Activated CD4-positive, CD25-positive, alpha-beta regulatory T cell (primary cell): ENCODE measurements around the gene TGFB1.
"Not testable (repeated sequence)": the region's sequence is repeated elsewhere in the genome, so short reads cannot be mapped to it uniquely, and the experiment has no call there.

Experiments
- DNase-seq, 4 experiments: peaks; one replicate each; lab custom pipeline; 2025; lab: John Stamatoyannopoulos, UW

TGFB1 gene

GRCh38 chr19:41300555-41300954, 53.2 kb downstream of the TGFB1 start:
- DNase-seq: no peak

DNA sequence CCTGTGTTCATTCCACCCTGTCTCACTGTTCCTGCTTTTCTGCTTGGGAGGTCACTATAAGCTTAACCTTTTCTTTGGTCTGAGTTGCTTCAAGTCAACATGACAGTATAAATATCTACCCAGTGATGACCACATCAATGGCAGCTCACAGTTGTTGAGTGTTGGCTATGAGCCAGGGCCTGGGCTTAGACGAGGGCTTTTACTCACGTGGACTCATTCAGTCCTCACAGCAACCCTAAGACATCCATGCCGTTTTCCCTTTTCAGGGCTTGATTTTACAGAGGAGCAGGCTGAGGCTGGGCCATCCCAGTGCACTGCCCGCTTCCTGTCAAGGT, 54.0 kb downstream of the TGFB1 start:
- DNase-seq: no peak

- DNase-seq: no peak
Observed at GRCh38 chr19:41299046-41299754, 54.5 kb downstream of the TGFB1 start.

DNA sequence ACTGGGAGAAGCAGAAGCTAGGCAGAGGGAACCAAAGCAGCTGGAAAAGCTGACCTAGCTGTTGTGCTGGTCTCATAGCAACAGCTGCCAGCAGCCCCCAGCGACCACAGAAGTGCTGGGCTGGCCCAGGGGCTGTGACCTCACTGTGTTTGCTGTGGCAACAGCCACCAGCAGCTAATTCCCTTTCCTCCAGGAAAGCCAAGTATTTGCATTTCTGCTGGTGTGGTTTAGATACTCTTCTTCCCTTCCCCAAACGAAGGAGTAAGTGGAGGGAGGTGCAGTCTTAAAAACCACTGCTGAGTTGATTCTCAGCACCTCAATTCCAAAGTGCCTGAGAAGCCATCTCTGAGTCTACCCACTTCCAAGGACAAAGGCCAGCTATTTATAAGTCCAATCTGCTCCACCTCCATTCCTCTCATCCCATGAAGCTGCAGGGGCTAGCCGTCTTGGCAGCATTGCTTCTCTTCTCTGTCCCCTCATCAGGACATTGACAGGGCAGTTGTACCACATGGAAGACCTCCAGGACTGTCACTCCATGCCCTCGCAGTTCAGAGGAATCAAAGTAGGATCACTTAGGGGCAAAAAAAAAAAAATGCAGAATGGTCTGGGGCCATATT, 55.3 kb downstream of the TGFB1 start:
- DNase-seq: no peak

DNA sequence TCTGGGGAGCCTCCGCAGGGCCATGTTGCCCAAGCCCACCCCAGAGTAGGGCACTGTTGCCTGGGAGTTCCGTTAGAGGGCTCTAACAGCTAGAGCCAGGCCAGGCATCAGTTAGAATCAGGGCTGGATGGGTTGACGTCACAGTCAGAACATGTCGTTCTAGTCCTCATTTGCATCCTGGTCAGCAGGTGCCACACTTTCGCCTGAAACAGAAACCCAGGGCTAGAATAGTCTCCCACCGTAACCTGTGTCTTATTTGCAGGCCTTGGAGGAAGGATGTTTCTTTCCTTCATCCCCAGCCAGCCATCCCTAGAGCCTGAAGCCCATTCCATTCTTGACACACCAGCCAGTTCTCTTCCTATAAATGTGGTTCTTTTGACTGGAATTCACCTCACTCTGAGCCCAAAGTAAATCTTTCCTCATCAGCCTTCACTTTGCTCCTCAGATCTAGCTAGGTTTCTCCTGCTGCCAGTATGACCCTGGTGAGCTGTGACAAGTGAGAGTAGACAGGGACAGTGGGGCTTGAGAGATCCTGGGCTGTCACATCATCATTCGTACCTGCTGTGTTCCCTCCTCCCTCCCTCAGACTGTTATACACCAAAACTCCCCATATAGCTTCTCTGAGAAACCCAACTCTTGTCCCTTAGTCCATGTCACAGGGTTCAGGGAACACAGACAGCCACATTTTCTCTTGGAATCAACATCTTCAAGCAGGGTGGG, 55.9 kb downstream of the TGFB1 start:
- DNase-seq: no peak

- no peak for DNase-seq
Observed at GRCh38 chr19:41296433-41296871, 57.3 kb downstream of the TGFB1 start.

DNA sequence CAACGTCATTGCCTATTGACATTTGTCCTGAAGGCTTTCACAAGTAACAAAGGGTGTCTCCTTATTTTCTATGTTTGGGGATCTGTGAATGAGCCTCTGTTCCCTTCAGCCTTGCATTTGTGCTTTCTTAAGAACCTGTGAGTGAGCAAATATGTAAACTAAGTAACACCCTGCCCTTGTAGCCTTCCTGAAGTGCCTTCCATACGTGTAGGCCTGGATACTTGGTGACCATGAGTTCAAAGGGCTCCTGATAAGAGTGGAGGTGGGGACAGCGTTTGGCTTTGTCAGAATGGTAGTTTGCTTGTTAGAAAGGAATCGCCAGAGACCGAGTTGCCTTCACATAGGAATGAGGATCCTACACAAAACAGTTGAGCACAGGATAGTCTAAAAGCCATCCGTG, 58.2 kb downstream of the TGFB1 start:
- DNase-seq: no peak

DNA sequence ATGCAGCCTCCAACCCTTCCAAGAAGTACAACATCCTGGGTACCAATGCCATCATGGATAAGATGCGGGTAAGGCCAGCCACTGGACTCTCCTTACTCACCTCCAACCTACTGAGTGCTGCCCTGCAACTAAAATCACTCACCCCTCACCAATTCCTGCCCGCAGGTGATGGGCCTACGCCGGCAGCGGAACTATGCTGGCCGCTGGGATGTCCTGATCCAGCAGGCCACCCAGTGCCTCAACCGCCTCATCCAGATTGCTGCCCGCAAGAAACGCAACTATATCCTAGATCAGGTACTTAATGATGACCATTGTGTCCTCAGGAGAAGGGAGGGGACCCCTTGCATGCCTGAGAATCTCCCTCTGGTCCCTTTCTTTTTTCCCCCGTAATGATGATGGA, 59.3 kb downstream of the TGFB1 start:
- DNase-seq: no peak

GRCh38 chr19:41289814-41290213, 63.9 kb downstream of the TGFB1 start:
- not testable (repeated sequence) for DNase-seq

DNA sequence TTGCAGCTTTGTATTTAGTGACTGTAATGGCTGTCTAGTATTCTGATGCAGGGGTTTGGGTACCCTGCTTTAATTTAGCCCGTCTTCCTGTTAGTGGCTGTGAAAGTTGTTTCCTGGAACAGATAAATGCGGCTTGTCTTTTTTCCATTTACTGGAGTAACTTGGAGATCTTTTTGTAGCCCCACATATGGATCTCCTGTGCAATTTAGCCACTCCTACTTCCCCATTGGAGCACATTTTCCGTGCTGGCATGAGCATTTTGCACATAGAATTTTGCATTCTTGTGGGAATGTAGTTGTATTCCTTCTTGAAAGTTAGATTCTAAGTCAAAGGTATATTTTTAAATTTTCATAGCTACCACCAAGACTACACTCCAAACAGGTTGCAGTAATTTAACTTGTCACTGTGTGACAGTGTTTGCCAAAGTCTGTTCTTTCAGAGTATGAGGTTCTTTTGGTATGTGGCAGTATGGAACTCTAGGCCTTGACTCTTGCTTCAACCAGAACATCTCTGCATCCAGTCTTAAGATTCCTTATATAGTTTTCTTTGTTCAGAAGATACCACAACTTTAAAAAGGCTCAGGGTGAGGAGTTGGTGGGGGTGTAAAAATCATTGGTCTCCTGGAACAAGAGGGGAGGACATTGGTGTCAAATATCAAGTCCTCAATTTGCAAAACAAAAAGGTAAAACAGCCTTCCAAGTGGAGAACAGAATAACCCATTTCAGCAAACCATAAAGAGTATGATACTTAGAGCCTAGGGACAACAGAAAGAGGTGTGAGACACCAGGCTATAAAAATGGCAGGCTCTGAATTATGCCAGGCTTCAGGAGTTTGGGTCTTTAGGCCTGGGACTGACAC, 64.8 kb downstream of the TGFB1 start:
- no peak for DNase-seq
